Colonic mucosa (tissue), 4 donors: ENCODE results near the gene CNTRL. TPM values are rescaled to one million over a fixed set of nuclear protein-coding genes. Genes with fewer than 3 reads are reported as not detected.
"Not testable (repeated sequence)": the region's sequence is repeated elsewhere in the genome, so short reads cannot be mapped to it uniquely, and the experiment has no call there.

Experiments used
- DNase-seq: peaks from one replicate; pipeline ENCODE4 v3.0.0-alpha.2; 2020
- H3K27ac ChIP-seq: fragments of 200-600 bp; one replicate; pipeline ENCODE4 v1.8.0; 2021
- H3K27me3 ChIP-seq: fragments of 200-600 bp; one replicate; pipeline ENCODE4 v1.8.0; 2021
- H3K36me3 ChIP-seq: fragments of 200-600 bp; one replicate; pipeline ENCODE4 v1.8.0; 2021
- H3K4me1 ChIP-seq: fragments of 200-600 bp; one replicate; pipeline ENCODE4 v1.8.0; 2021; ENCODE audit warnings: mild to moderate bottlenecking
- H3K4me3 ChIP-seq: fragments of 200-600 bp; one replicate; pipeline ENCODE4 v1.8.0; 2021
- H3K9ac ChIP-seq, 2 donors: one replicate each; pipeline ENCODE4 v1.7.0; 2013; ENCODE audit warnings: control low read depth in 2 of 2, low read depth in 2 of 2, low read length in 2 of 2
- H3K9me3 ChIP-seq: fragments of 200-600 bp; one replicate; pipeline ENCODE4 v1.8.0; 2021
- CTCF ChIP-seq: fragments of 200-600 bp; IDR thresholded peaks from one replicate; pipeline ENCODE4 v1.8.0; 2022; ENCODE audit warnings: antibody characterized with exemption, mild to moderate bottlenecking
- intact Hi-C: fragments of 100-400 bp; cut with DNase I; formaldehyde crosslinking; loops from one replicate; pipeline ENCODE4 v1.14.1; 2022
- total RNA-seq, 2 donors: library from RNA; stranded (reverse); fragmentation: NEBNext Ultra II Directional in 1 of 2; extraction: Animal tissue kit (Norgen Biotek cat#: 25700) in 1 of 2; gene quantifications; one replicate each; pipeline ENCODE4 v1.2.1, GENCODE V29; 2021
- donor health status: healthy.
- donor health status: DM: no; HTN: no; CAD: no.
- donor health status: DM: no; HTN: no; CAD: no.

The CNTRL gene
- total RNA-seq, 2 donors from 2014 or later, result 6.1 to 11.3 TPM

GRCh38 chr9:121123816-121124535, 49.2 kb downstream of the CNTRL start:
- no peak for DNase-seq
- H3K4me3 ChIP-seq, result no peak overlapping the region
- intact Hi-C loops, result no loop called here
- no peak overlapping the region for H3K9ac ChIP-seq
- no peak overlapping the region for H3K27ac ChIP-seq
- H3K27me3 ChIP-seq, result no peaks in the 10 kb centered on the region
- H3K9me3 ChIP-seq, result no peaks in the 10 kb centered on the region
- peaks cover 3% of the 10 kb centered on the region for H3K4me1 ChIP-seq
- no peaks in the 10 kb centered on the region for H3K36me3 ChIP-seq
- no peak for TF ChIP-seq CTCF

DNA sequence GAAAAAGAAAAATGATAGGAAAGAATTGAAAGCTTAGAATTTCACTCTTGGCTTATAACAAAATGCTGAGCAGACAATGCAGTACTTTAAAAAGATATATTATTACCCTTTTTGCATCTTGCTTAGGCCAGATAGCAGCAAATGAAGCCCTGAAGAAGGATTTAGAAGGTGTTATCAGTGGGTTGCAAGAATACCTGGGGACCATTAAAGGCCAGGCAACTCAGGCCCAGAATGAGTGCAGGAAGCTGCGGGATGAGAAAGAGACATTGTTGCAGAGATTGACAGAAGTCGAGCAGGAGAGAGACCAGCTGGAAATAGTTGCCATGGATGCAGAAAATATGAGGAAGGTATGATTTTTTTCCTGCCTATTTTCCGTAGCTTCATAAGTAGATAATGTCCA, 50.8 kb downstream of the CNTRL start:
- no peak overlapping the region for H3K27ac ChIP-seq
- no peak overlapping the region for H3K4me3 ChIP-seq
- intact Hi-C loops, result no loop called here
- H3K27me3 ChIP-seq, result no peaks in the 10 kb centered on the region
- no peak overlapping the region for H3K9ac ChIP-seq
- H3K9me3 ChIP-seq, result no peaks in the 10 kb centered on the region
- peaks cover 3% of the 10 kb centered on the region for H3K4me1 ChIP-seq
- TF ChIP-seq CTCF, result no peak
- no peaks in the 10 kb centered on the region for H3K36me3 ChIP-seq
- DNase-seq, result no peak

DNA sequence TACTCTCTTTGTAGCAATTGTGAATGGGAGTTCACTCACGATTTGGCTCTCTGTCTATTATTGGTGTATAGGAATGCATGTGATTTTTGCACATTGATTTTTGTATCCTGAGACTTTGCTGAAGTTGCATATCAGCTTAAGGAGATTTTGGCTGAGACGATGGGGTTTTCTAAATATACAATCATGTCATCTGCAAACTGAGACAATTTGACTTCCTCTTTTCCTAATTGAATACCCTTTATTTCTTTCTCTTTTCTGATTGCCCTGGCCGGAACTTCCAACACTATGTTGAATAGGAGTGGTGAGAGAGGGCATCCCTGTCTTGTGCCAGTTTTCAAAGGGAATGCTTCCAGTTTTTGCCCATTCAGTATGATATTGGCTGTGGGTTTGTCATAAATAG, 54.6 kb downstream of the CNTRL start:
- DNase-seq, intact Hi-C loops: not testable (repeated sequence)

GRCh38 chr9:121133104-121133816, 58.5 kb downstream of the CNTRL start:
- Histone ChIP-seq H3K27me3 (no peaks in the 10 kb centered on the region), H3K9me3 (no peaks in the 10 kb centered on the region), H3K36me3 (no peaks in the 10 kb centered on the region), H3K27ac (peak overlapping the region; percentile 11), H3K4me3 (no peak overlapping the region), H3K9ac (no peak overlapping the region), H3K4me1 (peaks cover 7% of the 10 kb centered on the region)
- no peak for TF ChIP-seq CTCF
- intact Hi-C loops, result no loop called here
- peak; percentile 53 for DNase-seq

More for the DNA sequence above, 54.6 kb downstream of the CNTRL start:
- not testable (repeated sequence) for H3K9ac ChIP-seq, H3K27ac ChIP-seq, H3K27me3 ChIP-seq, H3K36me3 ChIP-seq, H3K9me3 ChIP-seq, H3K4me3 ChIP-seq, H3K4me1 ChIP-seq

GRCh38 chr9:121135642-121136041, 60.9 kb downstream of the CNTRL start:
- Histone ChIP-seq H3K27me3 (no peaks in the 10 kb centered on the region), H3K9ac (no peak overlapping the region), H3K4me1 (peaks cover 7% of the 10 kb centered on the region), H3K4me3 (no peak overlapping the region), H3K27ac (no peak overlapping the region), H3K9me3 (no peaks in the 10 kb centered on the region), H3K36me3 (no peaks in the 10 kb centered on the region)
- no peak for TF ChIP-seq CTCF
- DNase-seq, result no peak
- intact Hi-C loops, result no loop called here

DNA sequence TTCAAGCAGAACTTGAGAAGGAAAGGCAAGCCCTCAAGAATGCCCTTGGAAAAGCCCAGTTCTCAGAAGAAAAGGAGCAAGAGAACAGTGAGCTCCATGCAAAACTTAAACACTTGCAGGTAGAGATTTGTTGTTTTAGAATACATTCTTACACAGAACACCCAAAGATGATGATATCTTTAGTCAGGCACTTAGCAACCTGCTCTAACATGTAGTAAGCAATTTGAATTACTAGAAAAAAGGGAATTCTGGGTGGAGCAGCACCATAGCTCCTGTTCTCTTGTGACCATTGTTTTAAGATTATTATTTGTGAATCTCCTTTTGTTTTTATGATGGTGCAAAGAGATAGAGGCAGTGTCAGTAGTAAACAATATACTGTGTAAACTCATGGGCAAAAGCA, 63.8 kb downstream of the CNTRL start:
- no peak for DNase-seq
- intact Hi-C loops, result no loop called here
- no peak overlapping the region for H3K4me3 ChIP-seq
- H3K27me3 ChIP-seq, result no peaks in the 10 kb centered on the region
- no peak overlapping the region for H3K27ac ChIP-seq
- H3K36me3 ChIP-seq, result no peaks in the 10 kb centered on the region
- H3K9ac ChIP-seq, result no peak overlapping the region
- TF ChIP-seq CTCF, result no peak
- no peaks in the 10 kb centered on the region for H3K9me3 ChIP-seq
- no peaks in the 10 kb centered on the region for H3K4me1 ChIP-seq
